GM21526 (cell line): ENCODE data around the gene VAC14.

Experiments
- ATAC-seq: cut with Tn5 transposase; IDR thresholded peaks from one replicate; pipeline ENCODE4 v1.9.1; 2021; ENCODE audit warnings: moderate library complexity; ENCODE audit not compliant: unreplicated experiment, low FRiP score

VAC14 gene

DNA sequence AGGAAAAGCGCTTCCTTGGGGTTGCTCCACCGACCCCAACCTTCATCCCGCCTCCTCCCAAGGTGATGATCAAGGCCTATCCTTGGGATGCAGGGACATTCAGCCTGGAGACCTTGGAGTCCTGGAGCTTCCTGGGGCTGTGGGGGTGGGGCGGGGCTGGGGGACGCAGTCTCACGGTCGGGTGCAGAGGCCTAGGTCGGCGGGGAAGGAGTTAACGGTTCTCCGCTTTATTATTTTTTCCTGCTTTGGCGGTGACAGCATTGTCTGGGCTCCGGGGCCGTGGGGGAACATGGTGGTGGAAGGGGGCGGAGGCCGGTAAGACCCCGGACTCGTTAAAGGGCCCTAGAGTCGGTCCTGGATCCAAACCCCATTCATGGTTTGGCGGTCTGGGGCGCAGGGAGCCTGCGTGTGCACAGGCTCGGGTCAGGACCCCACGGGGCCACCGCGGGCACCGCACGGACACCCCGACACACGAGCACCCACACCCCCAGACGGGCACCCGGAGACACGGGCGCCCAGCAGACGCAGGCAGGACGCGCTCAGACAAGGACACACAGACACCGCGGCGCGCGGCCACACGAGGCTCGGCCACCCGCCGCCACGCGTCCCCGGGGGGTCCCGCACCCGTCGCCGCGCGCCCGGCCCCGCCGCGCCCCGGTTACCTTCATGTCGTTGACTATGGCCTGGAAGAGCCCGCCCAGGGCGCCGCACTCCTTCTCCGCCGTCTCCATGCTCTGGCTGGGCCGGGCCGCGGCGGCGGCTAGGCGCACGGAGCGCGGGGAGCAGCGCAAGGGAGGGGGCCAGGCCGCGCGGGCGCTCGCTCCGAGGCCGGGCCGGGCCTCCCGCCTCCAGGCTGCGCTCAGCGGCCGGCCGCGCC, 115.7 kb downstream of the VAC14 start:
- no peak for ATAC-seq

DNA sequence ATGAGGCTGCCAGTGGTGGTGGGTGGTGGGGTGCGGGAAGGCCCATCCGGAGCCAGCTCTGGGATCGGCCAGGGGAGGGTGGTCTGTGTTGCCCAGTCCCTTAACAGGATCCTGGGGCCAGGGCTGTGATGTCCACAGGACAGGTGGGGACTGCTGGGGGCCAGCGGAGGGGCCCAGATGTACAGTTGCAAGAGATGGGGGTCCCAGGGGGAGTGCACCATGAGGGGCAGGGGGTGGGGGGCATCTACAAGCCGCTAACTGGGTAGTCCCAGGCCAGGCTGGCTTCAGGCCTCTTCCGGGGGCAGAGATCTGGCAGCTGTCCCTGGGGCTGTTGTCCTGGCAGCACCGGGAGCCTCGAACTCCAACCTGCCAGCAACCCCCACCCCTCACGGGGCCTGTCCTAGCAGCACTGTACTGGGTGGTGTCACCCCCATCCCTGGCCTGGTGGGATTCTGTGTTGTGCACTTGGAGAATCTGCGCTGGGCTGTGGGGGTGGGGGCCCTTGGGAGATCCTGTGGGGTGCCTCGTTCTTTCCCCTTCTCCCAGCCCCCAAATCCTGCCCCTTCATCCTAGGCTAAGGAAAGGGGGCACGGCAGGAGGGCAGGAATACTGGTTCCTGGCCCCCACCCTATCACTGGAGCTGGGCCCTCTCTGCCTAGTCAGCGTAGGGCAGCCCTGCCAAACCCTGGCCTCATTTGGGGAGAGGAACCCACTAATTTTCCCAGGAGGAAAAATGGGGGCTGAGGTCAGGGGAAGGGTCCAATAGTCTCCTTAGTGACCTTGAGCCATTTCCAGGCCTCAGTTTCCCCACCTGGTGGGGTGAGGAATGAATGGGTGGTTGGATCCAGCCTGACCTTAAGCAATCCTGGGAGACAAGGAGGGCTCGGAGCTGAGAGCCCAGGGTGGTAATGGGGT, 116.6 kb downstream of the VAC14 start:
- ATAC-seq, result no peak

GRCh38 chr16:70683146-70683944, 117.6 kb downstream of the VAC14 start:
- ATAC-seq, result no peak

DNA sequence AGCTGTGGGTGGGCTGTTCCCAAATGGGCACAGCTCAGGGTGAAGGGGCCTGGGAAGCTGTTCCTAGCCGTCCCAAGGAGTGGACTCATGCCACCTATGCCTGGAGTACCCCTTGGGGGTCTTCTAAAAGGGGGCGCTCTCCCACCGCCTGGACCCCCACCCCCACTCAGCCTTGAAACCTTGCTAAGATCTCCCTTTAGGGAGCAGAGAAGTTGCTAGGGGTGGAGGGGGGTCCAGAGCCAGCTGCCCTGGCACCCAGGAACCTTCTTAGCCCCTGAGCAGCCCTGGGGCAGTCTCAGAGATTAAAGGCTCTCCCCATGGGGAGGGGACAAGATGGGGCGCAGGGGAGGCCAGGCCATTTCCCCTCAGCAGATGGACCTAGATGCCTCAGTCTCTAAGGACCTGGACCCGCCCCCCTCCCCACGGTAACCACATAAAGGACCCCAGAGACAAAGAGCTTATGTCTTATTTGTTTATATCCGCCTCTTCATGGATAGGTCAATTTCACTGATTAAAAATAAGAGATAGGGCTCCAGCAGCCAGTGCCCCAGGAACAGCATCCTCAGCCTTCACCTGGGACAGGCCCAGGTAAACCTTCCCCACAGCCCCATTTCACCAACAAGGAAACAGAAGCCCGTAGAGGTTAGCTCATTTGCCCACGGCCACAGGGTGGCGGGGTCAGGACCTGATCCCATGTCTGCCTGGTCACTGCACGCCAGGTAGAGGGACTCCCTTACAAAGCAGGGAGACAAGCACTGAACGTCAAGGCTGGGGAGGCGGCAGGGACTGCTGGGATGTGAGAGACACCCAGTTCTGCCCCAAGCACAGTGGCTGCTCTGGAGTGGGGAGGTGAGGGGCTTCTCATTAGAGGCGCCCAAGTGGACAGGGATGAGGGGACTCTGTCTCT, 118.5 kb downstream of the VAC14 start:
- ATAC-seq, result no peak

GRCh38 chr16:70681382-70682238, 119.3 kb downstream of the VAC14 start:
- ATAC-seq, result no peak

GRCh38 chr16:70680495-70681381, 120.2 kb downstream of the VAC14 start:
- ATAC-seq, result no peak

DNA sequence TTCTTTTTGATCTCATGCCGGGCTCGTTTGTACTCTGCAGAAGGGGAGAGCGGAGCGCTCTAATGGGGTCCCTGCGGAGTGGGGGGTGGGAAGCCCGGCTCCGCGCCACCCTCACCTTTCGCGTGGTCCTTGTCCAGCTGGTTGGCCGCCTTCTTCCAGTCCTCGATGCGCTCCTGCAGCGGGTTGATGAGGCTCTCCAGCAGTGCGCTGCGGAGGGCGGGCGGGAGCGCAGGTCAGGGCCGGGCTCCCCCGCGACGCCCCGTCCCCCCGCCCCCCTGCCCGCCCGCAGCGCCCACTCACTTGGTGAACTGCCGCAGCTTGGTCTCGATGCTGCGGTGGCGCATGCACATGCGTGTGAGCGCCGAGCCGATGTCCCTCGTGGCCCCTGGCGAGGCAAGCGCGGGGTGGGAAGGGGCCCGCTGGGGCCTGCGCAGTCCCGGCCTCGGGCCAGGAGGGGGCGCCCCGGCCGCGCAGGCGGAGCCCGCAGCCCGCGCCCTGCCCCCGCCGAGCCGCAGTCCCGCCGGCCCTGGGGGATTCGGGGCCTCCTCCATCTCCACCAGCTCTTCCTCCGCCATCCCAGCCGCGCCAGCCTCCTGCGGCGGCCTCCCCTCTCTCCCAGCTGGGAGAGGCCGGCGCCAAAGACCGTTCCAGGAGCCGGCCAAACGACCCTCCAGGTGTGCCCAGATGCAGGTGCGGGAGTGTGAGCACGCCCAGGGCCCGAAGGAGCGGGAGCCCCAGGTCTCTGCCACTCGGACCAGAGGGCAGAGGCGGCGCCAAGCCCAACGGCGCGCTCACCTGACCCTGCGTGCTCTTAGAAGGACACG, 121.1 kb downstream of the VAC14 start:
- no peak for ATAC-seq

DNA sequence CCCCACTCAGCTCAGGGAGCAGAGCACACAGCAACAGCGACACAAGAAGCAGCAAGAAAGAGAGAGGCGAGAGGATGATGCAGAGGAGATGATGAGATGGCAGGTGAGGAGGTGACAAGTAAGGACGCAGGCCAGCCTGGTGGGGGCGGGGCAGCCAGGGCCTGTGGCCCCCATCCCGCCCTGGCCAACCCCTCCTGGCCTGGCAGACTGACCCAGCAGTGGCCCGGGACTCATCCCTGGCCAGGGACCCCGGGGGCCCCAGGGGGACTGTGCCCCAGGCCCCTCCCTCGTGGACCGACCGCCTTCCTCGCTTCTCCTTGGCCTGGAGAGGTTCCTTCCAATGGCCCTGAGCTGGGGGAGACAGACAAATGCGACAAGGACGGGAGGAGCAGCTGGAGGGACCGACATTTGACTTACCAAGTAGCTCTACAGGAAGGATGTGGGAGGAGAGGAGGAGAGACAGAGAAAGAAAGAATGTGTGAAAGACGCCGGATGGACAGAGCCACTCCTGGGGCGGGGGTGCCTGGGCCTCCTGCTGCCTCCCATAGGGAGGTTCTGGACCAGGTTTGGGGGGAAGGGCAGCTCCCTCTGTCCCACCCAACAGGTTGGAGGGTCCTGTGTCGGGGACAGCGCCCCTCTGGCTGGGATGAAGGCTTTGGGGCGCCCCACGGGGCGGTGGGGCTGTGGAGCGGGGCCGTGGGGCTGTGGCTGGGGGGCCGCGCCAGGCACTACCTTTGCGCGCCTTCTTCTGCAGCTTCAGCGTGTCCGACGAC, 121.9 kb downstream of the VAC14 start:
- ATAC-seq, result no peak

DNA sequence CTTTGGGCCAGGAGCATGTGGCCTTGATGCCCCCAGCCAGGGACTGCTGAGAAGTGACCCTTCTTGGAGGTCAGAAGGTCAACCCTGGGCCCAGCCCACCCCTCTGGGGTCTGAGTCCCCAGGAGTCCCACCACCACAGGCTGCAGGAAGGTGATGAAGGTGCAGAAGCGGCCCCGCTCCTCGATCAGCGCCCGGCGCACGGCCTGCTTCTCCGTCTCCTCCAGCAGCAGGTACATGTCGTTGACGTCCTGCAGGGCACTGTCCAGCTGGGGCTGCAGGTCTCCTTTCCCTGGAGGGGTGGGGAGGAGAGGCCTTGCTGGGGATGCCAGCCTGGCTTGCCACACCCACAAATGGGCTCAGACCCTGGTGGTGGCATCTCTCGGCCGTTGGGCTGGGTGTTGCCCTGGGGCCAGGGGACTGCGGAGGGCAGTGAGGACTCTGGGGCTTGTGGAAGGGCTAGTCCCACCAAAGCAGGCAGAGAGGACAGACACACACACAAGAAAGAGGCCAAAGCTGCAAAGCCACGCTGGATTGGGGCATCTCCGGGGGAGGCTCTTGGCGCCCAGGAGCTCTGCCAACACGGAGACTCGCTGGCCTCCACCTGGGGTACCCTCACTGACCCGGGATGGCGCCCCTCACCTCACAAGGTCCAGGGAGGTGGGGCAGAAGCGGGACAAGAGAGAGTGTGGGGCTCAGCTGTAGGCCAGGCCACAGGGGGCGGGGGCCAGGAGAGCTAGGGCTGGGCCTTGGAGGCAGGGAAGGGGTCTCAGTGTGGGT, 122.6 kb downstream of the VAC14 start:
- no peak for ATAC-seq

GRCh38 chr16:70677499-70678120, 123.3 kb downstream of the VAC14 start:
- no peak for ATAC-seq

GRCh38 chr16:70676675-70677498, 124.1 kb downstream of the VAC14 start:
- no peak for ATAC-seq

DNA sequence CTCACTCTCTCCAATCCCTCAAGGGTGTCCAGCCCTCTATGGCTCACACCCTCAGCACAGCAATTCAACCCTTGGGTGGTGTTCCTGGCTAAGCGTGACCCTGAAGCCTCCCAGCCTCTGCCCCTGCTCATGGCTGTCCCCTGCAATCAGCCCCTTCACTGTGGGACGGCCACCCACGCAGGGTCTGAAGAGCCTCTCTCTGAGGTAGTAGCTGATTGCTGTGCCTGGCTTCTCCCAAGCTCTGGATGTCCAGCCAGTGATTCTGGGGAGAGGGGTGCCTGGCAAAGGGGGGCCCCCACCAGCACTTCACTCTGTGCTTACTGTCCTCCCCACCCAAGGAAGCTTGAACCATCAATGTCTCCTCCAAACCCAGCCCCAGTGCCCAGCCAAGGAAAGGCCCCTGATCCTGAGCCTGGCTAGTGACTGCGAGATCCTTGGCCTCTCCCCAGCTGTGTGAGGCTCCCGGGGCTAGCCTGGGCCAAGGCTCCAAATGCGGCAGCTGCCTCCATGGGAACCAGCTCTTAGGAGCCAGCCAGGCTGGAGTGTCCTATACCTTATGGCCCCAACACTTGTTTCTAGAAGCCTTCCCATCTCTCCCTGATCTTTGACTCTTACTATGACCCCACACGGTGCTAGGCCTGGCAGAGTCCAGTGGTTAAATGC, 125.0 kb downstream of the VAC14 start:
- no peak for ATAC-seq

- ATAC-seq, result no peak
These were observed 126.5 kb downstream of the VAC14 start for GRCh38 chr16:70674221-70675014.
